HCT116 (cell line): ENCODE measurements around the gene MSL2. TPM values are rescaled to one million over a fixed set of nuclear protein-coding genes. Genes with fewer than 3 reads are reported as not detected.

ENCODE experiments used
- ATAC-seq: fragments of 200-7000 bp; cut with Tn5 transposase; 2 replicates; pipeline ENCODE4 v1.9.1; 2020; ENCODE audit warnings: mild to moderate bottlenecking, moderate library complexity
- Bru-seq: library from RNA; stranded (reverse); fragments of 400-500 nt; gene quantifications from one replicate; lab custom pipeline; 2021; lab: Mats Ljungman, UMichigan
- BruChase-seq, 2 experiments: library from RNA; stranded (reverse); fragments of 400-500 nt; gene quantifications; one replicate each; lab custom pipeline; 2021; lab: Mats Ljungman, UMichigan
- BruUV-seq: library from RNA; stranded (reverse); fragments of 400-500 nt; replicated peaks from 2 replicates; lab custom pipeline; 2021; lab: Mats Ljungman, UMichigan
- CTCF ChIA-PET: fragments of 300-600 bp; sonication (Branson Sonifier 250); formaldehyde crosslinking; loops from one replicate; lab custom pipeline; 2021; ENCODE audit warnings: antibody characterized with exemption; lab: Charles Lee
- POLR2A ChIA-PET: fragments of 300-600, 350-600 bp; sonication (Branson Sonifier 250); formaldehyde crosslinking; loops from one replicate; lab custom pipeline; 2021; ENCODE audit warnings: antibody characterized with exemption; lab: Charles Lee
- RAD21 ChIA-PET, 2 experiments: fragments of 300-600 bp; sonication (Branson Sonifier 250); formaldehyde crosslinking; loops; one replicate each; lab custom pipeline; 2023; ENCODE audit warnings: low total read pairs in 2 of 2; ENCODE audit not compliant: uncharacterized antibody in 2 of 2, unreplicated experiment in 2 of 2, low non-redundant PET in 1 of 2; lab: Charles Lee
- DNase-seq: peaks from one replicate; pipeline ENCODE4 v3.0.0-alpha.2; 2010; ENCODE audit warnings: low read depth, low spot score
- H2AFZ ChIP-seq: fragments of 200-600 bp; shearing (Covaris generic), sonication (generic); 2 replicates; pipeline ENCODE4 v1.6.1; 2017; ENCODE audit warnings: low read depth, mixed run types, mixed read lengths, antibody characterized with exemption, low read length; ENCODE audit not compliant: poor library complexity, severe bottlenecking
- H3K27ac ChIP-seq: 2 replicates; pipeline ENCODE4 v1.5.1; 2012; ENCODE audit warnings: low read depth, low read length
- H3K27me3 ChIP-seq: fragments of 200-600 bp; sonication (generic); 2 replicates; pipeline ENCODE4 v1.6.1; 2016; ENCODE audit warnings: mixed run types, low read length, mixed read lengths; ENCODE audit not compliant: insufficient read depth
- H3K36me3 ChIP-seq, 2 experiments: fragments of 200-500 bp in 1 of 2; fragments of 200-600 bp in 1 of 2; sonication (Bioruptor generic) in 1 of 2; sonication (generic) in 1 of 2; 2 replicates each; pipeline versions ENCODE4 v1.5.1 to v1.6.1; 2014 to 2016; ENCODE audit warnings: low read length in 2 of 2, inconsistent platforms in 1 of 2, mixed read lengths in 1 of 2, mixed run types in 1 of 2; ENCODE audit not compliant: insufficient read depth in 2 of 2, control insufficient read depth in 1 of 2
- H3K4me1 ChIP-seq, 2 experiments: fragments of 200-600 bp in 1 of 2; sonication (generic) in 1 of 2; 2 replicates each; pipeline versions ENCODE4 v1.5.1 to v1.6.1; 2012 to 2017; ENCODE audit warnings: low read length in 2 of 2, inconsistent platforms in 1 of 2, mild to moderate bottlenecking in 1 of 2, mixed read lengths in 1 of 2, mixed run types in 1 of 2, moderate library complexity in 1 of 2; ENCODE audit not compliant: insufficient read depth in 2 of 2, control insufficient read depth in 1 of 2
- H3K4me2 ChIP-seq: fragments of 200-600 bp; sonication (generic); 2 replicates; pipeline ENCODE4 v1.6.1; 2017; ENCODE audit warnings: mixed run types, low read length, mixed read lengths
- H3K4me3 ChIP-seq, 2 experiments: fragments of 200-600 bp in 1 of 2; sonication (generic) in 1 of 2; replicated peaks in 1 of 2; 2 replicates each; pipeline ENCODE4 v1.5.1; 2011 to 2016; ENCODE audit warnings: low read length in 2 of 2, control low read depth in 1 of 2, low read depth in 1 of 2, mild to moderate bottlenecking in 1 of 2, mixed read lengths in 1 of 2, mixed run types in 1 of 2
- H3K79me2 ChIP-seq: fragments of 200-600 bp; sonication (generic); 2 replicates; pipeline ENCODE4 v1.6.1; 2017; ENCODE audit warnings: mild to moderate bottlenecking, mixed run types, low read length, moderate library complexity, mixed read lengths; ENCODE audit not compliant: insufficient read depth
- H3K9ac ChIP-seq: fragments of 200-600 bp; sonication (generic); 2 replicates; pipeline ENCODE4 v1.6.1; 2016; ENCODE audit warnings: low read length, mixed read lengths
- H3K9me2 ChIP-seq: fragments of 200-600 bp; sonication (generic), shearing (Covaris generic); 2 replicates; pipeline ENCODE4 v1.6.1; 2017; ENCODE audit warnings: mixed run types, mild to moderate bottlenecking, moderate library complexity; ENCODE audit not compliant: insufficient read depth
- H3K9me3 ChIP-seq, 2 experiments: fragments of 200-500 bp in 1 of 2; fragments of 200-600 bp in 1 of 2; sonication (Bioruptor generic) in 1 of 2; sonication (generic) in 1 of 2; 2 replicates each; pipeline ENCODE4 v1.6.1; 2014 to 2017; ENCODE audit warnings: low read length in 2 of 2, mixed read lengths in 2 of 2, inconsistent platforms in 1 of 2, low read depth in 1 of 2, mild to moderate bottlenecking in 1 of 2, mixed run types in 1 of 2, moderate library complexity in 1 of 2; ENCODE audit not compliant: control insufficient read depth in 1 of 2, insufficient read depth in 1 of 2
- H4K20me1 ChIP-seq: fragments of 200-600 bp; sonication (generic), shearing (Covaris generic); 2 replicates; pipeline ENCODE4 v1.6.1; 2017; ENCODE audit warnings: mixed run types, mild to moderate bottlenecking, moderate library complexity; ENCODE audit not compliant: insufficient read depth
- CBX3 ChIP-seq: IDR thresholded peaks from 2 replicates; pipeline ENCODE4 v1.6.1; 2012; ENCODE audit warnings: low read depth
- EGR1 ChIP-seq: IDR thresholded peaks from 2 replicates; pipeline ENCODE4 v1.6.1; 2012; ENCODE audit warnings: low read depth
- POLR2A ChIP-seq: IDR thresholded peaks from 2 replicates; pipeline ENCODE4 v1.7.0; 2011; ENCODE audit warnings: borderline replicate concordance; ENCODE audit not compliant: insufficient read depth, insufficient read length; ENCODE audit errors: extremely low read depth
- POLR2AphosphoS5 ChIP-seq: IDR thresholded peaks from 2 replicates; pipeline ENCODE4 v1.6.1; 2011; ENCODE audit warnings: mild to moderate bottlenecking, low read depth, low read length, moderate library complexity
- SIN3A ChIP-seq: IDR thresholded peaks from 2 replicates; pipeline ENCODE4 v1.6.1; 2012; ENCODE audit warnings: low read depth
- SRF ChIP-seq: IDR thresholded peaks from 2 replicates; pipeline ENCODE4 v1.6.1; 2012; ENCODE audit warnings: low read depth
- ZBTB33 ChIP-seq: IDR thresholded peaks from 2 replicates; pipeline ENCODE4 v1.6.1; 2011; ENCODE audit warnings: mild to moderate bottlenecking, low read length, moderate library complexity; ENCODE audit not compliant: insufficient replicate concordance; ENCODE audit errors: extremely low read depth
- intact Hi-C: fragments of 100-400 bp; cut with micrococcal nuclease; formaldehyde crosslinking; loops from 2 replicates; pipeline ENCODE4 v1.10.0; 2022
- long read RNA-seq: library from polyadenylated mRNA; unstranded; transcript quantifications from one replicate; pipeline ENCODE4 v2.0.0, GENCODE V29; 2021; ENCODE audit not compliant: unreplicated experiment
- polyA plus RNA-seq: library from polyadenylated mRNA; unstranded; fragments of >200 nt; gene quantifications from 2 replicates; pipeline ENCODE4 v1.2.1, GENCODE V29; 2012; ENCODE audit warnings: missing spikeins
- total RNA-seq: library from RNA; stranded (reverse); gene quantifications from one replicate; pipeline ENCODE4 v1.2.1, GENCODE V29; 2021; ENCODE audit not compliant: unreplicated experiment

MSL2 gene
- 34.8 TPM for total RNA-seq
- polyA plus RNA-seq, result 12.6 and 16.9 TPM in 2 replicates
- percentile 92 among the genes with signal in this experiment for Bru-seq, nascent RNA
- percentile 88 among the genes with signal in this experiment for BruChase-seq, experiment 1, labeled RNA remaining after a 6-hour chase
- BruChase-seq, experiment 2, labeled RNA remaining after a 2-hour chase, result percentile 95 among the genes with signal in this experiment
- long read RNA-seq, full-length matches to known transcripts, result 11 of 16 reads
- long read RNA-seq, partial matches to known transcripts, result 0 of 16 reads
- long read RNA-seq, other reads (novel, unspliced or antisense), result 5 of 16 reads

GRCh38 chr3:136196064-136196400 is at the start of gene MSL2:
Gene MSL2 (minus strand): TSS chr3:136196335. CDS start chr3:136195113, 1,222 bp downstream.
- BruUV-seq, result no TSS peak
- Histone ChIP-seq H3K4me3 (peak within 1 kb of the TSS; percentile 52 to 83), H3K9me3 (no peaks in the 10 kb centered on the region), H3K27me3 (no peaks in the 10 kb centered on the region), H3K27ac (peak within 1 kb of the TSS; percentile 96), H3K4me1 (peaks cover 34 to 47% of the 10 kb centered on the region in 2 experiments), H3K36me3 (no peaks in the 10 kb centered on the region; a peak in 1 of 4 replicates), H3K9ac (peak within 1 kb of the TSS; percentile 93), H3K4me2 (peak within 1 kb of the TSS; percentile 85), H3K9me2 (no peaks in the 10 kb centered on the region), H2AFZ (no peak within 1 kb of the TSS), H3K79me2 (peaks cover 46% of the 10 kb centered on the region), H4K20me1 (peaks cover 20% of the 10 kb centered on the region; the same call in 1 of the 2 replicates)
- POLR2A ChIA-PET, result interaction anchor here (0.6 to 1.5 kb wide), 14 partner anchors 8 to 835 kb away, joined by 3 to 8 read pairs (median 4); partner anchors contain the start of genes PCCB and STAG1
- CTCF ChIA-PET, result no interaction called here
- DNase-seq (no peak), ATAC-seq (no peak)
- TF ChIP-seq SIN3A, result no peak
- TF ChIP-seq ZBTB33, result no peak
- no peak for TF ChIP-seq CBX3
- TF ChIP-seq EGR1, result no peak
- TF ChIP-seq POLR2AphosphoS5, result peak; percentile 68; the same call in 1 of the 2 replicates
- TF ChIP-seq POLR2A, result peak; percentile 42
- TF ChIP-seq SRF, result no peak
- intact Hi-C loops, result loop anchor here (1.0 to 5.0 kb wide), 3 partner anchors 54 to 557 kb away; partner anchors contain the start of genes PCCB, PPP2R3A and STAG1
- RAD21 ChIA-PET, result interaction anchor here in 1 of 2 experiments (0.6 to 1.0 kb wide), 3 partner anchors 15 to 556 kb away, joined by 5 to 10 read pairs (median 6); partner anchors contain the start of gene STAG1
